ENCODE measurements around the gene DPF3.

The DPF3 gene

GRCh38 chr14:72611506-72611905 is 282.4 kb downstream of the DPF3 start:
- no peak for DNase-seq

- DNase-seq = peak; percentile 47
Measured at GRCh38 chr14:72610831-72611200, 283.1 kb downstream of the DPF3 start.

GRCh38 chr14:72610096-72610830 is 283.6 kb downstream of the DPF3 start:
- no peak for DNase-seq

- no peak for DNase-seq
Measured at GRCh38 chr14:72609205-72609916, 284.5 kb downstream of the DPF3 start.

- peak; percentile 93 for DNase-seq
Measured at GRCh38 chr14:72608391-72609204, 285.3 kb downstream of the DPF3 start.

GRCh38 chr14:72607386-72608130 is 286.3 kb downstream of the DPF3 start:
- peak; percentile 72 for DNase-seq

GRCh38 chr14:72606879-72607278 is 287.0 kb downstream of the DPF3 start:
- no peak for DNase-seq

GRCh38 chr14:72605921-72606220 is 288.0 kb downstream of the DPF3 start:
- DNase-seq = no peak

GRCh38 chr14:72605096-72605920 is 288.6 kb downstream of the DPF3 start:
- DNase-seq = no peak

- no peak for DNase-seq
Measured at GRCh38 chr14:72604133-72604532, 289.8 kb downstream of the DPF3 start.

- DNase-seq = no peak
Measured at GRCh38 chr14:72603639-72604038, 290.3 kb downstream of the DPF3 start.

GRCh38 chr14:72600551-72601330 is 293.2 kb downstream of the DPF3 start:
- no peak for DNase-seq

- DNase-seq = no peak
Measured at GRCh38 chr14:72599579-72600470, 294.1 kb downstream of the DPF3 start.

GRCh38 chr14:72598306-72598705 is 295.6 kb downstream of the DPF3 start:
- DNase-seq = no peak

GRCh38 chr14:72597252-72598233 is 296.4 kb downstream of the DPF3 start:
- DNase-seq = no peak

GRCh38 chr14:72595152-72595862 is 298.6 kb downstream of the DPF3 start:
- DNase-seq = no peak

GRCh38 chr14:72594099-72594901 is 299.6 kb downstream of the DPF3 start:
- no peak for DNase-seq
